Posterior vena cava (tissue), 2 donors: ENCODE measurements around the gene FUT1. TPM values are rescaled to one million over a fixed set of nuclear protein-coding genes. Genes with fewer than 3 reads are reported as not detected.
"Not testable (repeated sequence)": the region's sequence is repeated elsewhere in the genome, so short reads cannot be mapped to it uniquely, and the experiment has no call there.

ENCODE experiments used
- DNase-seq: peaks from one replicate; pipeline ENCODE4 v3.0.0-alpha.2; 2020; ENCODE audit warnings: low spot score
- intact Hi-C, 2 donors: fragments of 100-400 bp; cut with DNase I; formaldehyde crosslinking; loops; one replicate each; pipeline versions ENCODE4 v1.14.1 to v1.14.2; 2022 to 2023
- total RNA-seq, 2 donors: library from RNA; stranded (reverse); fragmentation: NEBNext Ultra II Directional; extraction: Animal tissue kit (Norgen Biotek cat#: 25700); gene quantifications; one replicate each; pipeline ENCODE4 v1.2.1, GENCODE V29; 2021
- donor health status: DM: yes; HTN: yes; CAD: no.
- donor health status: DM: yes; HTN: yes; CAD: no.

Gene FUT1
- total RNA-seq, 2 donors from 2014 or later, result 1.5 to 2.1 TPM

- DNase-seq, result no peak
- intact Hi-C loops, result no loop called here
These were observed 27.4 kb downstream of the FUT1 start for GRCh38 chr19:48724796-48725753.

DNA sequence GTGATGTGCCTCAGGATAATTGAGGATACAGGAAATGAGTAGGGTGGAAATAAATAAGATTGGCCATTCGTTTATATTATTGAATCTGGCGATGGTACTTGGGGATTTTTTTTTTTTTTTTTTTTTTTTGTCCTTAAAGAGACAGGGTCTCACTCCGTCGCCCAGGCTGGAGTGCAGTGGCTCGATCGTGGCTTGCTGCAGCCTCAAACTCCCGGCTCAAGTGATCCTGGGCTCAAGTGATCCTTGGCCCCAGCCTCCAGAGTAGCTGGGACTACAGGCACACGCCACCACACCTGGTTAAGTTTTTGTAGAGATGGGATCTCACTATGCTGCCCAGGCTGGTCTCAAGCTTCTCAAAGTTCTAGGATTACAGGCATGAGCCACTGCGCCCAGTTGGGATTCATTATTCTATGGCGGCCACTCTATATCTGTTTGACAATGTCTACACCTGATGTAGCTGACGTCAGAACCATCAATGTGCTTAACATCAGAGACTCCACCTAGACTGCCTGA lies 30.2 kb downstream of the FUT1 start:
- intact Hi-C loops, result no loop called here
- DNase-seq, result no peak

GRCh38 chr19:48720613-48721296 lies 31.7 kb downstream of the FUT1 start:
- intact Hi-C loops, result no loop called here
- peak; percentile 99 for DNase-seq

DNA sequence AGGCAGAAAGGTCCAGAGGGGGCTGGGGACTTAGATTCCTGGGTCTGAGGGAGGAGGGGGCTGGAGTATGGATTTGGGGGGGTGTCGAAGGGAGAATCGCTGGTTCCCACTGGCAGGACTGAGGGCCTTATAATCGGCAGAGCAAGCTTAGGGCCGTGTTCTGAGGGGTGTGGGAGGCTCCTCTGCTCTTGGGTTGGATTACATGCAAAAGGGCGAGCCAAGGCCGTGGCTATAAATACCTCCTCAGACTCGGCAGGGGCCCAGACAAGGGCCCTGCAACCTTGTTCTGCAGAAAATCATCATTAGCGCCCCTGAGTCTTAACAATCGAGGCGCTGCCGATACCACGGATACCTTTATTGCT lies 32.2 kb downstream of the FUT1 start:
- no peak for DNase-seq

DNA sequence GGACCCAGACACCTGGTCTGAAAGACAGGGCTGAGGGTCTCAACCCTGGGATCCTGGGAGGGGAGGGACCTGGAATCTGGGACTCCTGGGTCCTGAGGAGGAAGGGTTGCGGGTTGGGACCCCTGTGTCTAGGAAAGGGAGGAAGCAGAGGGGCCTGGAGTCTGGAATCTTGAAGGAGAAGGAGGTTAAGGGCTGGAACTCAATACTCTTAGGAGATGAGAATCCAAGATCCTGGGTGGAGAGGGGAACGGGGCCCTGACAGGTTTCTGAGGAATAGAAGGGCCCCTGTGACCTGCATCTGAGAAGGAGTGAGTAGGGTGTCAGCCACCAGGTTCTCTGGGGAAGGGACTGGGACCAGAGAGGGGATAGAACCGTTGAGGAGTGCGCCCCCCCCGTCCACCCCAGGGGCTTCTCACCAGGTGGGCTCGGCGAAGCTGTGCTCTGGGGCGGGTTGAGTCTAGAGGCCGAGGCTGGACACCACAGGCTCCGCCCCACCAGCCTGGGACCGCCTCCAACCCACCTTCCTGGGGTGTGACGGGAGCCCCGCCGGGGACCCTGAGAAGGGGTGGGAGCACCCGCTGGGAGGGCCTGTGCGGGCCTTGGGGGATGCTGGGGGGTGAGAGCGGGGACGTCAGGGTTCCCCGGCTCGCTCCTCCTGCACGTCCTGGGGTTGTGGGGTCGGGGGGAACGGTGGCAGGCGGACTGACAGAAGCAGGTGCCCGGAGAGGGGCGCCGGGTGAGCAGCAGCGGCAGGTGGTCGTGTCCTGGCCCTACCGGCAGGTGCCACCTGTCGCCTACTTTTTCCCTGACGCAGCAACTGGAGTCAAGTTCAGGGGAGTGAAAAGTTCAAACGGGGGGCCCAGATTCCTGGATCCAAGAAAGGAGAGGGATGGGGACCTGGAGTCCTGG lies 32.9 kb downstream of the FUT1 start, which contains the start of gene MAMSTR:
MAMSTR (minus strand) TSS at position 463 of the 909 bp plus-strand sequence. CDS start 694 bp downstream, outside the sequence.
- intact Hi-C loops, result no loop called here
- no peak for DNase-seq

More for the DNA sequence above, 32.2 kb downstream of the FUT1 start:
- intact Hi-C loops, result no loop called here

- intact Hi-C loops, result no loop called here
- DNase-seq, result no peak
These were observed 33.7 kb downstream of the FUT1 start for GRCh38 chr19:48718711-48719231.

DNA sequence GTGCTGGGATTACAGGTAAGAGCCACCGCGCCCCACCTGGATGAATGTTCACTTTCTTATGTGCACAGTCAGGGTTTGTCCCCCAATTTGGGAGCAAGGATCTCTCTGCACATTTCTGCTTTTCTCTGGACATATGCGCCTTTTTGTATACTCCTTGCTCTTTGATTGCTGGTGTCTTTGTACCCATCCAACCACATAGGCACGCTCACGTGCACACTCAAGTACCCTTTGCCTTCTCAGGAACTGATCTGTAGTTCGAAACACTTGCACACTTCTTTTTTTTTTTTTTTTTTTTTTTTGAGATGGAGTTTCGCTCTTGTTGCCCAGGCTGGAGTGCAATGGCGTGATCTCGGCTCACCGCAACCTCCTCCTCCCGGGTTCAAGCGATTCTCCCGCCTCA lies 34.3 kb downstream of the FUT1 start:
- intact Hi-C loops, DNase-seq: not testable (repeated sequence)

GRCh38 chr19:48716562-48717291 lies 35.7 kb downstream of the FUT1 start:
- intact Hi-C loops, result no loop called here

DNA sequence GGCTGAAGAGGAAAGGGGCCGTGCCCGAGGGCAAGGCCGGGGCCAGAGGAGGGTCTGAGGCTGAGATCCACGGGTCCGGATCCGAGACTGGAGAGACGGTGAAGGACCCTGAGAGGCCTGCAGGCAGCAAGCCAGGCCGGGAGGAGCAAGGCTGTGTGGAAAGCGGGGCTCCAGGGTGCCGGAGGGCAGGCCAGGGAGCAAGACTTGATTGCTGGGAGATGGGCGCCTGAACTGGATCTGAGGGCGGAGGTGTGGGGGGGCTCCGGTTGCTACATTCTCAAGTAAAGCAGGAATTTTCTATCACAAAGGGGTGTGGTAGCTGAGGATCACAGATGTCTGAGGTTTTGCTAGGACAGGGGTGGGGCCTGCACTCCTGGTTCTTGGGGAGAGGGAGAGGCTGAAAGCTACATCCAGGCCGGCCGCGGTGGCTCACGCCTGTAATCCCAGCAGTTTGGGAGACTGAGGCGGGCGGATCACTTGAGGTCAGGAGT lies 36.7 kb downstream of the FUT1 start:
- DNase-seq, result no peak
- intact Hi-C loops, result no loop called here

More at GRCh38 chr19:48716562-48717291, 35.7 kb downstream of the FUT1 start:
- no peak for DNase-seq

DNA sequence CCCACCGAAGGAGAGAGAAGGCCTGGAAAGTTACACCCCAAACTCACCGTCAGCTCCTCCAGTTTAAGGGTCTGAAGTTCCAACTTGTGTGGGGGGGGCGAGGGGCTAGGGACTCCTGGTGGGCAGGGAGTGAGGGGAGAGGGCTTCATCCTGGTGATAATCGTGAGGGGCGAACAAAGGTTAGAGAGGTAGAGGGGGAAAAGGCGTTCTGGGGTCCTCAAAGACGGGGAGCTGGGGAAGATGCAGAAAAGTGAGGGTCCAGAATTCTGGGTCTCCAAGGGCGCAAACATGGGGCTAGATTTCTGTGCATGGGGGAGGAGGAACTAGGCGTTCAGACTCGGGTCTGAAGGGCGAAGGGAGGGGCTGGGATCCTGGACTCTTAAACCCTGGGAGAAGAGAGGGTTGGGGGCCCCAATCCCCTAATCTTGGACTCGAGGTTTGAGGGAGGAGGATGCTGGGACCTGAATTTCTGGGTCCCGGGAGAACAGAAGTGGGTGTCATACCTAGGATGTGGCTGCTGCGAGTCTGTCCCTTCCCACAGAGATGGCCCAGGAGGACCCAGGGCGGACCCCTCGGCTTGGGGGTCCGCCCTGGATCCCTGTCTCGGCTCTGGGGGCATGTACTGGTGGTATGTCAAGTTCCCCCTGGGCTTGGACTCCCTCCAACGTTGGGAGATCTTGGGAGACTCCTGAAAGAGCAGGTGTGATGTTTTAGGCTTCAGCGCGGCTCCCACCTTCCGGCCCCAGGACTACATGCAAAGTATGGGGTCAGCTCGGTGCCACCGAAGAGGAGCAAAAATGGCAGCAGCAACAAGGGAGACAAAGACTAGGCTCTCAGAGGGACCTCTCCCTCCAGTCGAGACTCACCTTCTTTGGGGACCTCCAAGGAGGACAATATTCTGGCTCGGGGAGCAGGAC lies 37.4 kb downstream of the FUT1 start:
- DNase-seq, result no peak
- intact Hi-C loops, result loop anchor here in 1 of 2 donors (1.0 kb wide), 1 partner anchor 16 kb away; no protein-coding TSS in a partner anchor

DNA sequence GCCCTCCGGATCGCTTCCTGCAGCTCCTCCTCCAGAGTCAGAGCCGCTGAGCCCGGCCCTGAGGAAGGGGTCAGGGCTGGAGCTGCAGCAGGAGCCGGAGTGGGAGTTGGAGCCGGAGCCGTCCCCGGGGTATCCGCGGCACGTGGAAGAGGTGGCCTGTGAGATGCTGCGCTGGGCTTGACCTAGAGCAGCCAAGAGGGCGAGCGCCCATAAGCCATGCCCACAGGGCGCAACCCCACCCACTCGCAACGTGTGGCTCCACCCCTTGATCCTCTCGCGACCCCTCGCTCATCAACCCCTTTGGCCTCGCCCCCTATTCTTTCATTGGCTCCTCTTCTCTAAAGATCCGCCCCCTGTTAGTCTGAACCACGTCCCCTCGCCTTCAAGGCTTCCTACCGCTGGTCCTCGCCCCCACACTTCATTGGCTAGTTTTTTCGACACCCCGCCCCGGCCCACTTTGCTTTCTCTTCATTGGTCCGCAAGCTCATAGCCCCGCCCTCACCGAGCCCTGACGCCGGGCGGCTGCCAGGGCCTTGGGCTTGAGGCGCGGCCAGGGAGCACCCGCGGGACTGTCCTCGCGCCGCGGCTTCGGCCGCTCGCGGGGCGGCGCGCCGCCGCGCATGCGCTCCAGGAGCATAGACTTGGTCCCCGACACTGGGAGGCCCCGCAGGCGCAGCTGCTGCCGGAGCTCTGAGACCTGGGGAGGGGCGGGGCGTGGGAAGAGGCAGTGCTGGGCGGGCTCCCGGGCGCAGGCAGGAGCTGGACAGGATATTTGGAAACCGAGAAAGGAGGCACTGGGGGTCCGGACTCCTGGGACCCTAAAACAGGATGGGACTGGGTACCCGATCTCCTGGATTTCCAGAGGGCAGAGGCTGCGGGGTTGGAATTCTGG lies 38.3 kb downstream of the FUT1 start:
- intact Hi-C loops, result loop anchor here in 1 of 2 donors (1.0 kb wide), 1 partner anchor 17 kb away; no protein-coding TSS in a partner anchor

DNA sequence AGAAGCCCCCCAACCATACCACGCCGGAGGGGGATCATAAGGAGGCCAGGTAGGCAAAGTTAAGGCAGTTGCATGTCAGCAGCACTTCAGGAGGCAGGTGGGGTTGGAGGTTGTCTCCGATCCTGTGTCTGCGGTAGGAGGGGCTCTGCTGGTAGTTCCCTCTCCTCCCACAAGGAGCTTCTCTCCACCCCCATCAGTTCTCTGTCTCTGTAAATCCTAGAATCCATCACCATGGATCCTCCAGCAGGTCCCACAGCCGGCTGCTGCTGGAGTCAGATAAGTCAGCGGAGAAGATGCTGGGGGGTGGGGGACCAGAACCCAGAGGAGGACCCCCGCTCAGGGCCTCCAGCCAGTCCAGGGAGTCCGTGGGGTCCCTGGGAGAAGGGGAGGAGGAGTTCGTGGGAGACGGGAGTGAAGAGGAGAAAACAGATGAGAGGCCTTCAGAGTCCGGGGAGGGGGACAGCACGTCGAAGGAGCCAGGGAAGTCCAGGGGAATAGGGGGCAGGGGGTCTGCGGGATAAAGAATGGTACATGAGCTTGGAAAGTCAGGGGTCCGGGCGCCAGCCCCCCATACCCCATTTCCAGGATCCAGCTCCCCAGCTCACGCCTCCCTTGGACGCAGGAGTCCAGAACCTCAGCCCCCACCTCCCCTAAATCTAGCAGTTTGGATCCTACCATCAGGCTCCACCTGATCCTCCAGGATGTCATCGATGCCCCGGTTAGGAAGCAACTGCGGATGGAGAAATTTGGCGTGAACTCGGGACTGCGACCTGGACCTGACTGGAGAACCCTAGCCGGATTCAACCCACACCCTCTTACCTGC lies 39.2 kb downstream of the FUT1 start:
- no peak for DNase-seq
- intact Hi-C loops, result no loop called here

More for the DNA sequence above, 38.3 kb downstream of the FUT1 start:
- DNase-seq, result peak; percentile 99

DNA sequence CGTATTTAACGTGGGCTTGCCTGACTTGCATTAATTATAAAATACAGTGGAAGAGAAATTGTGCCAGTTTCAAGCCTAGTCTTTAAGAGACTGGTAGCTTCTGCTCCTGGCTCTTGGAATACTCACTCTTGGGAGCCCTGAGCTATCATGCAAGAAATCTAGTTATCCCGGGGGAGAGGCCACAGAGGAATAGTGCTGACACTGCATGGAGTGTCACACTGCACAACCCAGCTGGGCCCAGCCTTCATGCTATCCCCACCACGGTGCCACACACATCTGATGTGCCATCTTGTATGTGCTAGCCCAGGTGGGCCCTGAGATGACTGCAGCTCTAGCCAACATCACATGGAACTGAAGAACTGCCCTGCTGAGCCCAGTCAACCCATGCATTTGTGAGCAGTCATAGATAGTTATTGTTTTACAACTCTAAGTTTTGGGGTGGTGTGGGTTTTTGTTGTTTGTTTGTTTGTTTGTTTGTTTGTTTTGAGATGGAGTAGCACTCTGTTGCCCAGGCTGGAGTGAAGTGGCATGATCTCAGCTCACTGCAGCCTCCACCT lies 41.3 kb downstream of the FUT1 start:
- intact Hi-C loops, result no loop called here
- DNase-seq, result no peak

GRCh38 chr19:48708471-48708870 lies 44.0 kb downstream of the FUT1 start:
- intact Hi-C loops, result no loop called here
- no peak for DNase-seq

GRCh38 chr19:48705431-48705830 lies 47.0 kb downstream of the FUT1 start:
- intact Hi-C loops, result no loop called here
- no peak for DNase-seq
